HL-60 (cell line): ENCODE data around the gene RPL36A.

Experiments
- CTCF ChIP-seq: IDR thresholded peaks from one replicate; pipeline ENCODE4 v1.5.1; 2011; ENCODE audit warnings: low read length, control low read depth, inconsistent platforms; ENCODE audit not compliant: insufficient read depth
- POLR2AphosphoS5 ChIP-seq: IDR thresholded peaks from 2 replicates; pipeline ENCODE4 v1.6.1; 2012; ENCODE audit warnings: low read depth
- REST ChIP-seq: IDR thresholded peaks from 2 replicates; pipeline ENCODE4 v1.6.1; 2012; ENCODE audit warnings: low read depth; ENCODE audit not compliant: insufficient replicate concordance

- TF ChIP-seq POLR2AphosphoS5 (no peak), CTCF (no peak), REST (no peak)
These were observed 18.2 kb downstream of the RPL36A start for GRCh38 chrX:101409043-101409442.
